ENCODE data around the gene CMAS.

- no peak for TF ChIP-seq POLR2A (IDR thresholded peaks at IDR 0.05; ENCODE audit: low read depth, low read length)
- no peak for TF ChIP-seq POLR2AphosphoS5 (IDR thresholded peaks at IDR 0.05; ENCODE audit: low read depth, low read length)
- no peak for TF ChIP-seq PAX5 (IDR thresholded peaks at IDR 0.05; ENCODE audit: insufficient read depth, low read length, severe bottlenecking)
- TF ChIP-seq TAF1 (IDR thresholded peaks at IDR 0.05; ENCODE audit: low read depth, low read length): no peak
- no peak for TF ChIP-seq SPI1 (IDR thresholded peaks at IDR 0.05; ENCODE audit: low read depth, low read length)
- no peak for TF ChIP-seq POU2F2 (IDR thresholded peaks at IDR 0.05; ENCODE audit: low read depth, low read length)
Measured at GRCh38 chr12:22037947-22038346, 8.1 kb upstream of the CMAS start.

Measured in GM12891 (cell line).